Tibial artery (tissue), 4 donors: ENCODE data around the gene CCIN.

Experiments used
- DNase-seq, 2 donors: peaks; one replicate each; pipeline ENCODE4 v3.0.0-alpha.2; 2019
- H3K27ac ChIP-seq, 2 donors: fragments of 200-600 bp; sonication (generic) in 1 of 2; 1 replicate in 1 of 2; 2 replicates in 1 of 2; pipeline ENCODE4 v1.5.1; 2018 to 2019; ENCODE audit warnings: mild to moderate bottlenecking in 1 of 2
- H3K27me3 ChIP-seq, 2 donors: fragments of 200-600 bp; sonication (generic) in 1 of 2; one replicate each; pipeline versions ENCODE4 v1.5.1 to v1.6.0; 2016 to 2019
- H3K36me3 ChIP-seq, 3 donors: fragments of 200-600 bp; sonication (generic) in 2 of 3; one replicate each; pipeline ENCODE4 v1.5.1; 2016 to 2019; ENCODE audit warnings: mild to moderate bottlenecking in 2 of 3
- H3K4me1 ChIP-seq, 4 donors: fragments of 200-600 bp; sonication (generic) in 2 of 4; 1 replicate in 3 of 4; 2 replicates in 1 of 4; pipeline ENCODE4 v1.5.1; 2016 to 2019
- H3K4me3 ChIP-seq, 2 donors: fragments of 200-600 bp; sonication (generic) in 1 of 2; 1 replicate in 1 of 2; 2 replicates in 1 of 2; pipeline ENCODE4 v1.5.1; 2018 to 2019; ENCODE audit warnings: mild to moderate bottlenecking in 2 of 2
- H3K9me3 ChIP-seq, 3 donors: fragments of 200-600 bp; sonication (generic) in 1 of 3; one replicate each; pipeline ENCODE4 v1.5.1; 2016 to 2019
- intact Hi-C: fragments of 100-400 bp; cut with DNase I; formaldehyde crosslinking; loops from one replicate; pipeline ENCODE4 v1.15.0; 2023; ENCODE audit warnings: low total_unique reads
- TF ChIP-seq, protein P1 (sequence below), 2 experiments: fragments of 200-600 bp in 1 of 2; fragments of 450-650 bp in 1 of 2; IDR thresholded peaks; one replicate each; pipeline ENCODE4 v1.5.1; 2017 to 2019; ENCODE audit warnings: antibody characterized with exemption in 2 of 2, mild to moderate bottlenecking in 1 of 2, moderate library complexity in 1 of 2

CCIN gene

DNA sequence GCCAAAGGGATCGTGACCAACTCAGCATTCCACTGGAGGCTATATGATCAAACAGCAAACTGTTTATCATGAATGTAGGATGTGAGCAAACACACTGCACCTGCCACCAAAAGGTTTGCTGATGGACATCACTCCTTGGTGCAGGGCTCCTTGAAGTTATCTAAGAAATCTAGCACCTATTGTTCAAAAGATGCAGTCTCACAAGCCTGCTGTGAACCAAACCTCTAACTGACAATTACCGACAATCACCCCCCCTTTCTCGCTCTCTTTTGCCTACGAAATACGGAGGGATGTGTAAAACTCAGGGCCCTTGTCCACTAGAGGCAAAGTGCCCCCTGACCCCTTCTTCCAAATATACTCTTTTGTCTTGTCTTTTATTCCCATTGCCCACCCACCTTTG, 19.0 kb downstream of the CCIN start:
- no peak for DNase-seq
- H3K27me3 ChIP-seq, result no peaks in the 10 kb centered on the region
- no peak overlapping the region for H3K4me3 ChIP-seq
- no peaks in the 10 kb centered on the region for H3K9me3 ChIP-seq
- H3K36me3 ChIP-seq, result no peaks in the 10 kb centered on the region
- H3K4me1 ChIP-seq, result peaks cover 0 to 24% (median 19%) of the 10 kb centered on the region in 4 donors
- no peak overlapping the region for H3K27ac ChIP-seq
- intact Hi-C loops, result no loop called here
- TF ChIP-seq, protein P1, sequence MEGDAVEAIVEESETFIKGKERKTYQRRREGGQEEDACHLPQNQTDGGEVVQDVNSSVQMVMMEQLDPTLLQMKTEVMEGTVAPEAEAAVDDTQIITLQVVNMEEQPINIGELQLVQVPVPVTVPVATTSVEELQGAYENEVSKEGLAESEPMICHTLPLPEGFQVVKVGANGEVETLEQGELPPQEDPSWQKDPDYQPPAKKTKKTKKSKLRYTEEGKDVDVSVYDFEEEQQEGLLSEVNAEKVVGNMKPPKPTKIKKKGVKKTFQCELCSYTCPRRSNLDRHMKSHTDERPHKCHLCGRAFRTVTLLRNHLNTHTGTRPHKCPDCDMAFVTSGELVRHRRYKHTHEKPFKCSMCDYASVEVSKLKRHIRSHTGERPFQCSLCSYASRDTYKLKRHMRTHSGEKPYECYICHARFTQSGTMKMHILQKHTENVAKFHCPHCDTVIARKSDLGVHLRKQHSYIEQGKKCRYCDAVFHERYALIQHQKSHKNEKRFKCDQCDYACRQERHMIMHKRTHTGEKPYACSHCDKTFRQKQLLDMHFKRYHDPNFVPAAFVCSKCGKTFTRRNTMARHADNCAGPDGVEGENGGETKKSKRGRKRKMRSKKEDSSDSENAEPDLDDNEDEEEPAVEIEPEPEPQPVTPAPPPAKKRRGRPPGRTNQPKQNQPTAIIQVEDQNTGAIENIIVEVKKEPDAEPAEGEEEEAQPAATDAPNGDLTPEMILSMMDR (IDR thresholded peaks at IDR 0.05), result no peak

DNA sequence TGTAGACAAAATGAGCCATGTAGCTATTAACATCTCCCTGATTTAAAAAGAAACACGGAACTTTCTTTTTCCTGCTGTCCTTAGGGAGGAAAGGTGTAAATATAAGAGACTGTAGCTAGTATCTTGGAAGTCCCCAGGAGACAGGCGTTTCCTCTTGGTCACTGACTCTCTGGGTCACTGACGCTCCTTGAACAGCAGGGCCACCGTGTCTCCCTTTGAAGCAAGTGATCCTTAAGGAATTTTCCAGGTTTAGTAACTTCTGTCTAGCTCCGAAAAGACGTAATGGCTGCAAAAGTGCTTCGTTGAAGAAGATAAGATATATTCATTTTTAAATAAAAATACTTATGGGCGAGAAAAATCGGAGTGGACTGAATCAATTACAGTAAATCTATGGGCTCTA, 20.8 kb downstream of the CCIN start:
- Histone ChIP-seq H3K9me3 (no peaks in the 10 kb centered on the region), H3K27ac (peak overlapping the region; percentile 92 to 94), H3K36me3 (no peaks in the 10 kb centered on the region), H3K4me3 (peak overlapping the region; percentile 92 to 93), H3K4me1 (peaks cover 0 to 41% (median 30%) of the 10 kb centered on the region in 4 donors), H3K27me3 (no peaks in the 10 kb centered on the region)
- no peak for DNase-seq
- TF ChIP-seq, protein P1 (IDR thresholded peaks at IDR 0.05), result no peak
- intact Hi-C loops, result no loop called here

DNA sequence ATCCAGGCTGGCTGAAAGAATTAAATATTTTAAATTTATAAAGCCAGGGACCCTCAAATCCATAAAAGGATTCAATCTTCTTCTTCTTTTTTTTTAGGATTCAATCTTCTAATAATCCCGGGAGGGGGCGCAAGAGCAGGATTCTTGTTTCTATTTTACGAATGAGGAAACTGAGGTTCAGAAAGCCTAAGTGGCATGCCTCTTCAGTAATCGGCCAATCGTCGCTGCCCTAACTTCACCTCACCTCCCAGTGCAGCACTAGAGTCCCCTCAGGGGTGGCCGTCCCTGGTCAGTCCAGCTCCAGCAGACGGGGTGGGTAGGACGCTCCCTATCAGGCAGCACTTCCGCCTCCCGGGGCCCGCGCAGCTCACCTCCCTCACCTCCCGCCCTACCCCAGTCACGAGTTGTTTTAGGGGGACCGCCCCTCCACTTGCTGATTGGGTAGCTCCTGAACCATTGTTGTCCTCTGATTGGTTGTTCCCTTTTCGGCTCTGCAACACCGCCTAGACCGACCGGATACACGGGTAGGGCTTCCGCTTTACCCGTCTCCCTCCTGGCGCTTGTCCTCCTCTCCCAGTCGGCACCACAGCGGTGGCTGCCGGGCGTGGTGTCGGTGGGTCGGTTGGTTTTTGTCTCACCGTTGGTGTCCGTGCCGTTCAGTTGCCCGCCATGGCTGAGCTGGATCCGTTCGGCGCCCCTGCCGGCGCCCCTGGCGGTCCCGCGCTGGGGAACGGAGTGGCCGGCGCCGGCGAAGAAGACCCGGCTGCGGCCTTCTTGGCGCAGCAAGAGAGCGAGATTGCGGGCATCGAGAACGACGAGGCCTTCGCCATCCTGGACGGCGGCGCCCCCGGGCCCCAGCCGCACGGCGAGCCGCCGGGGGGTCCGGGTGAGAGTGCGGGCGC, 21.5 kb downstream of the CCIN start, which contains the start of gene CLTA:
TSS of gene CLTA (plus strand) at position 534 of the 902 bp plus-strand sequence. CDS start at position 670, 136 bp downstream.
- Histone ChIP-seq H3K27me3 (no peaks in the 10 kb centered on the region), H3K36me3 (no peaks in the 10 kb centered on the region), H3K4me1 (peaks cover 0 to 42% (median 30%) of the 10 kb centered on the region in 4 donors), H3K27ac (peak within 1 kb of the TSS; percentile 92 to 94), H3K9me3 (no peaks in the 10 kb centered on the region), H3K4me3 (peak within 1 kb of the TSS; percentile 92 to 93)
- peak; percentile 98 for DNase-seq
- TF ChIP-seq, protein P1 (IDR thresholded peaks at IDR 0.05), result peak; percentile 47 to 53
- intact Hi-C loops, result no loop called here

DNA sequence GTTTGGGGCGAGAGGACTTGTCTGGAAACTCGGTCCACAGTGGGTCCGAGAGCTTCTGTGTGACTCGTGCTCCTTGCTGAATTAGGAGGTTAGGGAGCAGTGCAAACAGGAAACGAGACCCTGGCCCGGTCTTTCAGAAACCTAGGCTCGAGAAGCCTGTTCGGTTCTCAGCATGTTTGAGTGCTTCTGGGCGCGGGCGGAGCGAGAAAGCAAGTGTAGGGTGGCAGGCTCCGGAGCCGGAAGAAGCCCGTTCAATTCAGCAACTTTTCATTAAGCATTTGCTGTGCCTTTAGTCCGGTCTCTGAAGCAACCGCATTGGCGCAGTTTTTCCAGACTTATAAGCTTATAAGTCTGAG, 22.1 kb downstream of the CCIN start:
- no peaks in the 10 kb centered on the region for H3K27me3 ChIP-seq
- DNase-seq, result peak in 1 of 2 donors; percentile 34

DNA sequence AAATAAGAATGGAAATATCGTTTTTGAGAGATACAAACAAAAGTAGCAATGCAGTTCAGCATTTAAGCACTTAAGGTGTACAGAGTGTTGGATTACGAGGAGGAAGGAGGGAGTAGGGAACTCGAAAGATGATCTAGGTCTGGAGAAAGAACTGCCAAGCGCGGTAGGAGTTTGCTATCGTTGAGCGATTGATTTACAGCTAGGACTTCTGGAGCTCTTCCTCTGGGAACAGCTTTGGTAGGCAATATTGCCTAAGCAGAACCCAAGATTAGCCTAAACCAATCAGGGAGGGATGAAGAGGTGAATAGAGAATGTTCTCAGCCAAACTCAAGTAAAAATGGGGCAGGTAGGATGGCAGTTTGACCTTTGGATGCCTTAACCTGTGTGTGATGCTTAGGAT, 22.5 kb downstream of the CCIN start:
- TF ChIP-seq, protein P1 (IDR thresholded peaks at IDR 0.05), result no peak
- Histone ChIP-seq H3K27ac (peak overlapping the region; percentile 92 to 94), H3K9me3 (no peaks in the 10 kb centered on the region), H3K27me3 (no peaks in the 10 kb centered on the region), H3K4me3 (peak overlapping the region; percentile 92 to 93), H3K36me3 (no peaks in the 10 kb centered on the region), H3K4me1 (peaks cover 0 to 42% (median 30%) of the 10 kb centered on the region in 4 donors)
- no peak for DNase-seq
- intact Hi-C loops, result no loop called here

More for the DNA sequence above, 22.1 kb downstream of the CCIN start:
- Histone ChIP-seq H3K27ac (peak overlapping the region; percentile 92 to 94), H3K4me3 (peak overlapping the region; percentile 92 to 93), H3K9me3 (no peaks in the 10 kb centered on the region), H3K36me3 (no peaks in the 10 kb centered on the region), H3K4me1 (peaks cover 0 to 42% (median 30%) of the 10 kb centered on the region in 4 donors)
- intact Hi-C loops, result no loop called here
- TF ChIP-seq, protein P1 (IDR thresholded peaks at IDR 0.05), result no peak
